ENCODE data around the gene TMEM250.

TMEM250 gene

DNA sequence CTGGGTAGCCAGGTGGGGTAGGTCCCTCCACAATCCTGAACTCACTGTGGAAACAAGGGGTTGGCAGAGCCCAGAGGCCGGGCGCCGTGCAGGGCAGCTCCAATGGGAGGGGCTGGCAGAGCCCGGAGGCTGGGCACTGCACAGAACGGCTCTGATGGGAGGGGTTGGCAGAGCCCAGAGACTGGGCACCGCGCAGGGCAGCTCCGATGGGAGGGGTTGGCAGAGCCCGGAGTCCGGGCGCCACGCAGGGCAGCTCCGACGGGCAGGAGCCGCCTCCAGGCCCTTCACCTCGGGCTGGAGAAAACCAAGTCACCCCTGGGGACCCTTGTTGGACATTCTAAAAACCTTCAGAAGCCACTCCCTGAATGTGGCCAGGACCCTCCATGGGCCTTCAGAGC, 32.9 kb downstream of the TMEM250 start:
- in situ Hi-C loops (cut with HindIII; ENCODE audit: low sequenced_read_pairs) = no loop called here

DNA sequence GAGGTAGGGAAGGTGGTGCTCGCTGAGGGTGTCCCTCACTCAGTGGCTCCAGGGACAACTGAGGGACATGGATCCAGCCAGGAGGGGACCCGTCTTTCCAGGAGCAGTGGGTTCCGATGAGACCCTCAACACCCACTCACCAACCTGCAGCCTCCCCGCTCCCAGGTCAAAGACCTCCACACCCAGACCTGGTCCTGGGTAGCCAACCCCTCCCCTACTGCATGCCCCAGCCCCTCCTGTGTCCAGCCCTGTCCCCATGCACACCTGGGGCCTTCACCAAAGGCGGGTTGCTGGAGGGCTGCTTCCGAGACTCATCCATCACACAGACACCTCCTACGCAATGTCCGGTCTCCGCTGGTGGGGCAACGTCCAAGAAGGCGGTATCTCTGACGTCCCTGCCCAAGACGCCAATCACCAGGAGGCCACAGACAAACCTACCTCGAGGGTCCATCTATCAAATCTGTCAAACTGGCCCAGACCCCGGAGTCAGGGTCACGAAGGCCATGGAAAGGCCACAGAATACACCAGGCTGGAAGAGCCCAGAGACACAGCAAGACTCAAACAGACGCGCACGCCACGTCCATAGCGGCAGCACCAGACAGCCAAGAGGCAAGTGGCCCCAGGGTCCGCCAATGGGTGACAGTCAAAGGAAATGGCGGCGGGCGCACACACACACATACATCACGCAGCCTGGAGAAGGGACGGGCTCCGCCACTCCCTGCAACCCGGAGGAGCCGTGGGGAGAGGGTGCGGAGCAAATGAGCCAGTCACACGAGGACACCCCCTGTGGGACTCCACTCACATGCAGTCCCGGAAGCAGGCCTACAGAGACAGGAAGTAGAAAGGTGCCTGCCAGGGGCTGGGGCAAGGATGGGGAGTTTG, 34.4 kb downstream of the TMEM250 start:
- in situ Hi-C loops (cut with HindIII; ENCODE audit: low sequenced_read_pairs) = no loop called here

DNA sequence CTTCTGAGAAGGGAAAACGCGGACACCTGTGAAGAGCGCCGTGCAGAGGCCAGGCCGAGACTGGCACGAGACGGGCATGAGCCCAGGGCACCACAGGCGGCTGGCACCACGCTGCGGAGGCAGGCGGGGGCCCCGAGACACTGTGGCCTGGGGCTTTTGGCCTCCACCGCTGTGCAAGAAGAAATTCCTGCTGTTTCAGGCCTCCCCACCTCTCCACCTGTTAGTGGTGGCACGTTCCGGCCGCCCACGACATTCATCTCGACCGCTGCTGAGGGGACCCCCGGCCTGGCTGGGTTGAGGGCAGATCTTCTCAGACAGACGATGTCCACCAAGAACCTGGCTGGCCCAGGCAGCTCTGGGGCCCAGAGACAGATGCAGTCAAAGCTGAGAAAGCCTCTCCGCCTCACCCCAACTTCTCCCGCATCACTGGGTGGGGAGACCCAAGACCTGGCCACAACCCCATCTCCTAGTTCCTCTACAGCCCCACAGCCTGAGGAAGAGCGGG, 35.1 kb downstream of the TMEM250 start:
- in situ Hi-C loops (cut with HindIII; ENCODE audit: low sequenced_read_pairs) = no loop called here

DNA sequence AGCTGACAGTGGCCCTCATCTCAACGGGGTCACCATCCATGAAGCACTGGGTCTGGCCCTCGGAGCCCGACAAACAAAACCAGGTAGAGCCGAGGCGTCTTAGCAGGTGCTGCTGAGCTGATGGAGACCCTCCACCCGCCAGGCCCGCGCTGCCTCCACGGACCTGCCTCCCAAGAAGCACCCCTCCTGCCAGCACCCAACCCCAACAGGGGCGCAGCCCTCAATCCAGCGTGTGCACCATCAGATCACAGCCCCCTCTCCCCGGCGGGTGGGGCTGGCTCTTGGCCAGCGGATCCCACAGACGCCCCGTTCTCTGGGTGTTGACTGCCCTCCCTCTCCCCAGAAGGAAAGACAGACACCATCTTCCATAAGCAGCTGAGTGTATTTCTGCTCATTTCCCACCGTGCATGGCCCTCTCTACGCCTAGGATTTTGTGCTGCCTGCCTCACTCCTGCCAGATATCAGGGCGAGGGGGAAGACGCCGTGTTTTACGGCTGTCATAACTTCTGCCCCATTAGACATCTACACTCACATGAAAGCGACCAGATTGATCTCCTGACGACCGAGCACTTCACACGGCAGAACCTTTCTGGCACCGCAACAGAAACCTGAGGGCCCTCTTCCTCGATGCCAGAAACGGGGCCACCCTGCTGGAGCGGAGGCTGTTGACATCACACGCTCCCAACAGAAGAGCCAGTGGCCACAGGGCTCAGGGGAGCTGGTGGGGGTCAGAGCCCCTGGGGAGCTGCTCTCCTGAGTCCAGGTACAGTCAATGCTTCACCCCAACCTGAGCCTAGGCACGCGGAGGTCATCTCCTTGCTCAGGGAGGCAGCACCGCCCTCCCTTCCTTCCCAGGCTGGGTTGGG, 35.9 kb downstream of the TMEM250 start:
- in situ Hi-C loops (cut with HindIII; ENCODE audit: low sequenced_read_pairs) = no loop called here

DNA sequence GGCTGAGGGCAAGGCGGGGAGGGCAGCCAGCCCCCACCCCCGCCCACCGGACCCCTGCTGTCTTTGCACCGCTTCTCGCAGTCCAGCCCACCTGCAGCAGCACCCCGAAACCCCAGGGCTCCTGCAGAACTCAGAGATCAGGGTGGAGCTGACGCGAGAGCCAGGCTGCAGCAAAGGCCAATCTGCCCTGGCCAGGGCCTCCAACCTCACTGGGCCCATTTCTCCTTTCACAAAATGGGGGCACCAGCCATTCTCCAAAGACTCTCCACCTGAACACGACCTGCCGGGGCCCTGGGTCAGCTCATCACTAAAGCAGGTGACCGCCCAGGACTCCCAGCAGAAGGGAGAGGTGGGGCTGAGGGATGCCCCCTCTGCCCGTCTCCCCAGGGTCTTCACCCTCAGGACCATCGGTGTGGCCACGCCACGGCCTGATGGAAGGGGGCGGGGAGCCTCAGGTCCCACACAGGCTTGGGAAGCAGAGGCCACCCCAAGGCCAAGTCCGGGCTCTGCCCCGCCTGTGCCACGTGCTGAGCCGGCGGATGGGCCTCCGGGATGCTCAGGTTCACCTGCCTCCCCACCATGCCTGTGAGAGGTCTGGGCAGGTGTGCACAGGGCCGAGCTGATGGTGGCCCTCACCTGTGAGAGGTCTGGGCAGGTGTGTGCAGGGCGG, 36.7 kb downstream of the TMEM250 start:
- in situ Hi-C loops (cut with HindIII; ENCODE audit: low sequenced_read_pairs) = no loop called here

DNA sequence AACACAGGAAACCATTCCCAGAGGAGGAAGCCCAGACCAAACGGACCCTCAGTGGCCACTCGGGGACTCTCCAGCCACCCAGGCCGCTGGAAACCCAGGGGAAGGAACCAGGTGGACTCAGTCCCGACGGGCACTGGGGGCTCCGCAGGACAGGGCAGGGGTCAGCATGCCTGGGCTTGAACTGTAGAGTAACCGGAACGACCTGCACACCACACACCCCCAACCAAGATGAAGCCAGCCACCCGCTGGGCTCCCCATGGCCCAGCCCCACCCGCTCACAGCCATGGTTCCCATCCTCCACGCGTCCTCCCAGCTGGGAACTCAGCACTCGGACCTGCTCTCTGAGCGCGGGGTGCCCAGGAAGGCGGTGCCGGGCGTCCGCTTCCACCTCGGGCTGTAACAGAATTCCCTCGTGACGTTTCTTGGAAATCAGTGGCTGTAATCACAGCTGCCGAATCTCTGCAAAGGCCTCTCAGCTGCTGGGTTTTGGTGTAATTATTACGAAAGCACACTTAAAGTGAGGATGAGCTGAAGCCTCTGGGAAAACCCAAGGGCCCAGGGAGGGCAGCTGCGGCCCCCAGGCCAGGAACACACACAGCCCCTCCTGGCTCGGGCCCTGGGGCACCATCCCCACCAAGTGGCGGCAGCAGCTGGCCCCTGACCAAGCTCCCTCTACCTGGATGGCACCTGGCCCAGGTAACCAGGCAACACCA, 37.4 kb downstream of the TMEM250 start:
- in situ Hi-C loops (cut with HindIII; ENCODE audit: low sequenced_read_pairs) = no loop called here

DNA sequence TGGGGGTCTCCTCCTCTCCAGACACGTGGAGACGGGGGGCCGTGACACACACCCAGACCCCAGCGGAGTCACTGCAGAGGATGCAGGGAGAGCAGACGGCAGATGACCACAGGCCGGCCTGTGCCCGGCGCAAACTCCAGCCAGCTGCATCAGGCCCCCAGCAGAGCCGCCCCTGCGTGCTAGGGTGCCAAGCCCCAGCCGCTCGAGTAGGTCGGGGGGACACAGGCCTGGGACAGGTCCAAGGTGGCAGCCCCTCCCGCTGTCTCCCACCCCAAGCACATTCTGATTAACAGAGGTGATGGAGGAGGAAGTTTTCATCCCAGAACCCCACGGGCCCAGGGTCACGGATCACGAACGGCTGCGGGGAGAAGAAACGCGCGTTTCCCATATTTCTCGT, 38.0 kb downstream of the TMEM250 start:
- in situ Hi-C loops (cut with HindIII; ENCODE audit: low sequenced_read_pairs) = no loop called here

DNA sequence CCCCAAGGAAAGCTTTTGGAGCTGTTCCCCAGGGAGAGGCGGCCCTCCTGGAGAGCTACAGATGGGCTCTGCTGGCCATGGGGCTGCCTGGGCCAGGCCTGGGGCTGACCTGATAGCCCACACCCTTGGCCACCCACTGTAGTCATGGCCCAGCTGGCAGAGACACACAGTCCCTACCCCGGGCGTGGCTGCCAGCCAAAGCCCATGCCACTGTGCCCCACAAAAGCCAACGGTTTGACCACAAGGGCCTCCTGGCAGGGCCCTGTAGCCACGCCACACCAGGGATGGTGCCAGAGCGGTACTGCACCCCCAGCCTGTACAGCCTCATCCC, 38.8 kb downstream of the TMEM250 start:
- in situ Hi-C loops (cut with HindIII; ENCODE audit: low sequenced_read_pairs) = no loop called here

DNA sequence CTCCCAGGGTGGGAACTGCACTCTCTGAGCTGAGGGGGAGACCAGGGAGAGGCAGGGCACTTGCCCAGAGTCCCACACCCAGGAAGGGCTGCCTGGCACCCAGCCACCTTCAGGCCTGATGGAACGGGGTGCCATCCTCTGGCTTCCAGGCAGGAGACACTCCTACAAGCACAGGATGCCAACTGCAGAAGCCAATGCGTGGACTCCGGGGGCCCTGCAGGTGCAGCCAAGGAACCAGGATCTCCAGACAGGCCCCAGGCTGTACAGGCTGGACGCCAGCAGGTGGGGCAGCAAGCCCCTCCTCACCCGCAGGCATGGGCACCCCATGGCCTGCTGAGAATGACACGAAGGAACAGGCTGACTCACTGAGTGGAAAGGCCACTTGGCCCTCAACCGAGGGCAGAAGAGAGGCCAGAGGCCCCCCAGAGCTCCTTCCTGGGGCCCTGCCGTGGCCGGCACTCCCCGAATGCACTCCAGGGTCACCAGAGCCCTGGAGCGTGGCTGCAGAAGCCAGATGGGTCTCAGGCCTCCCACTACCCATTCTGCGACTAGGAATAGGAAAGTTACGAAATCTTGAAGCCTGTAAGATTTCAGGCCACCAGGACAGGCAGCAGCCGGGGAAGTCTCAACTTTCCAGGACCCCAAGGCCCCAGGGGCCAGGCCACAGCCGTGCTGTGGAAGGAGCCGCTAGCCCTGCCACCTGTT, 39.3 kb downstream of the TMEM250 start:
- in situ Hi-C loops (cut with HindIII; ENCODE audit: low sequenced_read_pairs) = no loop called here

DNA sequence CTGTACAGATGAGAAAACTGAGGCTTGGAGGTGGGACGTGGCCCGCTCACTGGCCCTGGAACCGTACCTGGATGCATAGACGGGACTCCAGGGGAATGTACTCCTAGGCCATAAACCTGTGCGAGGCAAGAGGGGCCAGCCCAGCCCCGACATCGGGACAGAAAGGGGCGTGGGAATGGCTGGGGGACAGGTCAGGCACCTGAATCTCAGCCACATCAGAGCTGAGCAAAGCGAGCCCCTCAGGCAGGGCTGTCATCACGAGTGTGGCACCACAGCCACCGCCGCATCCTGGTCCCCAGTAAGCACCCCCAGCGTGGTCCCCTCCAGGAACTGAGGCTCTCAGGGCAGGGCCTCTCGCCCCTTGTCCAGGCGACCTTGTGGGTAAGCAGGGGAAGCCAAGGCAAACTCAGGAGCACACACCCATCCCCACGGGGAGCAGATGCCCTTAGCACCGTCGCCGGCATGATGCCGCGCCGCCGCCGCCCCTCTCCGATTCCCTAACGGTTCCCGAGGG, 40.1 kb downstream of the TMEM250 start:
- in situ Hi-C loops (cut with HindIII; ENCODE audit: low sequenced_read_pairs) = no loop called here

DNA sequence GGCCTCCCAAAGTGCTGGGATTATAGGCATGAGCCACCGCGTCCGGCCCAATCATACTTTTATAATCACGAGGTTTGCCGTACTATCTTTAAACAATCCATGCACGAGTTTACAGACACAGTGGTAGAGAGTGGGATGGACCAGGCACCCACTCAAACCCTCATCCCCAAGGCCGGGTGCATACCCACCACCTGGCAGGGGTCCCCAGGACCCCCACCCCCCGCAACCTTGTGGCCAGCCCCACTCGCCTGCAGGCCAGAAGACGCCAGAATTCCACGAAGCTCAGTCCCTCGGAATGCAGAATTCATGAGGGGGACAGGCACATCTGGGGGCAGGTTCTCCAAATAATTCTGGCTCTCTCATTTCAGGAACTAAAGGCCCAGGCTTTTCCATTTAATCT, 40.7 kb downstream of the TMEM250 start:
- in situ Hi-C loops (cut with HindIII; ENCODE audit: low sequenced_read_pairs) = no loop called here

DNA sequence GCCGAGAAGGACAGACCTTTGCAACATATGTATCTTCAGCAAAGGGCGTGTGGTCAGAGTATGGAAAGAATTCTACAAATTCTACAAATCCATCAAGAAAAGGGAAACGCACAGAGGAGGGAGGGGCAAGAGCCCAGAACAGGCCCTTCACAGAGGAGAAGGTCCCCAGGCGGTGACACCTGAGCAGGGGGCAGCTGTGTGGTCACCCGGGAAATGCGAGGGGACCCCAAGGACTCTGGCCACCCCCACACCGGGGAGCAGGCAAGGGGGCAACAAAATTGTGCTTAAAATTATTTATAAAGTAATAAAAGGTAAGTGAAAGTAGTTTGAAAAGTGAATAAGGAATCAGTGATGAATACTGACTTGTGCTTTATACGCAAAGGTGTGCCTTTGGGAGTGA, 41.2 kb downstream of the TMEM250 start:
- in situ Hi-C loops (cut with HindIII; ENCODE audit: low sequenced_read_pairs) = no loop called here

DNA sequence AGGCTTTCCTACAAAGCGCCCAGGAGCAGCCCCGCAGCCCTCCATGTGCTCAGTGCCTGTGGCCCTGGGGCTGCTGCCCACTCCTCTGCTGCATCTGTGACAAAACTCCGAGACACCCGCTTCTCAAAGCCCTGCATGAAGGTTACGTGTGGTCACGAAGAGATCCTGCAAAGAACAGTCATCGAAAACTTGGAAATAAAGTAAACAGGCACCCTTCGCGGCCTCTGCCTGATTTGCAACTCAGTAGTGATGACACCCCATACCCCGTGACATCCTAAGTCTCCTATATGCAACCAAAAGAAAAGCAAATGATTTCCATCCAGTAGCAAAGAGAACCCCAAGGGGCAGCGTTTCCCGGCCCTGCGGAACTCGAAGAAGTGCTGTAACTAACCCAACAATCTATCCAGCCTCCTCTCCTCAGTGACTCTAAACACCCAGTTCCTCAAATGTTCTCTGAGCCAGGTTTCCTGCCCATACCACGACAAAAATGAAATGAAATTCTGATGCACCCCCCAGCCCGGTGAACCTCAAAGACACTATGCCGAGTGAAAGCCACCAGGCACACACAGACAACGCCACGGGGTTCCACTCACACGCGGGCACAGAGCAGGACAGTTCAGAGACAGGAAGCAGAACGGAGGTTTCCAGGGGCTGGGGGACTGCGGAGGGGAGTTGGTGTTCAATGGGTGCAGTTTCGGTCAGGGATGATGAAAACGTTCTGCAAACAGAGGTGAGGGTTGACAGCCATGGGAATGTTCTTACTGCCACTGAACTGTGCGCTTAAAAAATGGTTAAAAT, 42.6 kb downstream of the TMEM250 start:
- in situ Hi-C loops (cut with HindIII; ENCODE audit: low sequenced_read_pairs) = no loop called here

DNA sequence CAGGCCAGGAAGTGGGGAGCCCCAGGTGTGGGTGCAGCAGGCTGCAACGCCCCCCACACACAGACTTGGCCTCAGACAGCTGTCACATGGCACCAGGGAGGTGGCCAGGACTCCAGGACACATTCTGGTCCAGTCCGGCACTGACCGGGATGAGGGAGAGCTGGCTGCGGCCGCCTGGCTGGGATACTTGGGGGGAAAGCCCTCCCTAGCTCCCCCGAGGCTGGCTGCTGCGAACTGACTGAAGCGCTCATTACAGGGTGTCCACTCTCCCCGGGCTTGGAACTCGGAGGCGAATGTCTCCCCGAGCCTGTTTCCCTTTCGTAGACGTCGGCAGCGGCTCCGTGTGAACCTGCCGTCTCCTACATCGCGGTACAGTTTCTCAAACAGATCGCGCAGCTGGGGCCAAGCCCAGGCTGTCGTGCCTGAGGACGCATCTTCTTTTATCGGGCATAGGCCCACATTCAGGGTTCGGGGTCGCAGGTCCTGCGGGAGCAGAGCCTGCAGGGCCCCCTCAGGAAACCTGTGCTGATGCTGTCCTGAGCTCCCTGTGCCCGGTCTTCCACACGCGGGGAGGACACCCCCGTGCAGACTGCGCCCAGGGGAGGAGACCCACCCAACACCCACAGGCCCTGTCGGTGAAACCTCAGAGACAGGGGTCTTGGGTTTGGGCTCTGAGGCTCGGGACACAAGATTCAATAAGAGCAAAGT, 43.4 kb downstream of the TMEM250 start:
- in situ Hi-C loops (cut with HindIII; ENCODE audit: low sequenced_read_pairs) = no loop called here

DNA sequence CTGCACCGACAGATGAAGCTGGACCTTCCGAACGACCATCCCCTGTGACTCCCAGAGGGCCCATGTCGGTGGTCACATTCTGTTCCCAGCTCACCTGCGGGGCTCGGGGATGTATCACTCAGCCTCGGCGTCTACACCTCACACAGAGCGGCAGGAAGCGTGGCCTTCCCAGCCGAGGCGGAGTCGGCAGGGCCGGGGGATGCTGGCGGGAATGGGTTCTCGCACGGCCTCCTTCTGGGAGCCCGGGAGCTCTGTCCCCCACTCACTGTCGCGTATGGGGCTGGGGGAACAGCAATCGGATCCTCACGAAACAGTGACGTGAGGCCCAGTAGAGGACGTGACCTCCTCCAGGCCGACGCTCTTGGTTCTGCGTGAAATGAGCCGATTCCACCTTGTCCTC, 44.0 kb downstream of the TMEM250 start:
- in situ Hi-C loops (cut with HindIII; ENCODE audit: low sequenced_read_pairs) = no loop called here
